PC-9 (cell line): ENCODE measurements around the gene LMX1A. TPM values are rescaled to one million over a fixed set of nuclear protein-coding genes. Genes with fewer than 3 reads are reported as not detected.

Experiments
- BruUV-seq: library from RNA; stranded (reverse); fragments of 400-500 nt; replicated peaks from 2 replicates; lab custom pipeline; 2021; lab: Mats Ljungman, UMichigan
- CTCF ChIA-PET: fragments of 300-600 bp; sonication (Branson Sonifier 250); formaldehyde crosslinking; loops from one replicate; lab custom pipeline; 2022; ENCODE audit warnings: antibody characterized with exemption; lab: Charles Lee
- POLR2A ChIA-PET: fragments of 300-600 bp; sonication (Branson Sonifier 250); formaldehyde crosslinking; loops from one replicate; lab custom pipeline; 2022; ENCODE audit warnings: antibody characterized with exemption; ENCODE audit not compliant: unreplicated experiment; lab: Charles Lee
- DNase-seq, 2 experiments: peaks; one replicate each; pipeline versions ENCODE4 v3.0.0 to v3.0.0-alpha.2; 2015 to 2022; ENCODE audit warnings: mixed read lengths in 1 of 2
- H2AFZ ChIP-seq: fragments of 200-600 bp; sonication (generic); 2 replicates; pipeline ENCODE4 v1.8.1; 2017; ENCODE audit warnings: antibody characterized with exemption
- H3F3A ChIP-seq: fragments of 200-600 bp; sonication (generic); 2 replicates; pipeline ENCODE4 v1.8.1; 2017; ENCODE audit warnings: antibody characterized with exemption, mild to moderate bottlenecking, low read depth; ENCODE audit not compliant: insufficient read depth
- H3K27ac ChIP-seq: fragments of 200-600 bp; sonication (generic); 2 replicates; pipeline ENCODE4 v1.6.1; 2016; ENCODE audit warnings: mixed run types
- H3K27me3 ChIP-seq: fragments of 200-600 bp; sonication (generic); 2 replicates; pipeline ENCODE4 v1.6.1; 2016; ENCODE audit warnings: low read depth, mixed run types; ENCODE audit not compliant: insufficient read depth
- H3K36me3 ChIP-seq: fragments of 200-600 bp; sonication (generic); 2 replicates; pipeline ENCODE4 v1.6.1; 2016; ENCODE audit warnings: low read depth, mixed run types
- H3K4me1 ChIP-seq: fragments of 200-600 bp; sonication (generic); replicated peaks from 2 replicates; pipeline ENCODE4 v1.6.1; 2016; ENCODE audit warnings: mixed run types; ENCODE audit not compliant: insufficient read depth
- H3K4me2 ChIP-seq: fragments of 200-600 bp; sonication (generic); 2 replicates; pipeline ENCODE4 v1.6.1; 2017; ENCODE audit warnings: mixed run types
- H3K4me3 ChIP-seq: fragments of 200-600 bp; sonication (generic); 2 replicates; pipeline ENCODE4 v1.6.1; 2016; ENCODE audit warnings: mixed run types
- H3K79me2 ChIP-seq: fragments of 200-600 bp; sonication (generic); 2 replicates; pipeline ENCODE4 v1.6.1; 2017; ENCODE audit warnings: low read depth, mixed run types
- H3K9me2 ChIP-seq: fragments of 200-600 bp; sonication (generic); 2 replicates; pipeline ENCODE4 v1.8.1; 2017; ENCODE audit warnings: mild to moderate bottlenecking; ENCODE audit not compliant: insufficient read depth
- H3K9me3 ChIP-seq: fragments of 200-600 bp; sonication (generic); 2 replicates; pipeline ENCODE4 v1.8.1; 2016; ENCODE audit warnings: low read depth; ENCODE audit not compliant: insufficient read depth
- H4K20me1 ChIP-seq: fragments of 200-600 bp; sonication (generic); 2 replicates; pipeline ENCODE4 v1.8.1; 2017; ENCODE audit not compliant: insufficient read depth
- EZH2 ChIP-seq: fragments of 200-600 bp; sonication (generic); IDR thresholded peaks from 2 replicates; pipeline ENCODE4 v1.8.0; 2017; ENCODE audit warnings: antibody characterized with exemption, low read depth
- intact Hi-C: fragments of 100-400 bp; cut with micrococcal nuclease; formaldehyde crosslinking; loops from one replicate; pipeline ENCODE4 v1.10.0; 2022; ENCODE audit not compliant: unreplicated experiment
- total RNA-seq: library from RNA; stranded (reverse); gene quantifications from 2 replicates; pipeline ENCODE4 v1.2.3, GENCODE V29; 2021
- TF ChIP-seq, protein P1 (sequence below): fragments of 200-600 bp; sonication (generic); conservative IDR thresholded peaks from 2 replicates; pipeline ENCODE4 v1.6.1; 2017; ENCODE audit warnings: mixed run types, antibody characterized with exemption, mild to moderate bottlenecking, moderate library complexity

Gene LMX1A
- total RNA-seq, 1 experiment from 2014 or later: not detected

DNA sequence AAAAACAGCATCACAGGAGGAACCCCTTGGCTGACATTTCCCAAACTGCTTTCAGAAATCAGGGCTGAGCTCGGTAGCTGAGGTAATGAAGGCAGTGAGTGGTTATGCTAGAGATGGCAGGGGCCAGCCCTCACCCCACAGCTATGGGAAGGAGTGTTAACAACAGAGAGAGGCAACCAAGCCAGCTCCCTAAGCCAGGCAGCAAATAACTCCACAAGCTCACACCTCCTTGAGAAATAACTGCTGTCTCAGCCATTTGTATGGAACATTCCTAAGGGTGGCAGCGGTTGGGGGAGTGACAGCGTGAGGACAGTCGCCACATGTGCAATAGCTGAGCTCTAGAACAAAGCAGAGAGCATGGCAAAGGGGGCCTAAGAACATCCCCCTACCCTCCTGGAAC is 42.6 kb downstream of the LMX1A start:
- DNase-seq: no peak
- no peaks in the 10 kb centered on the region for H3K4me1 ChIP-seq
- TF ChIP-seq, protein P1, sequence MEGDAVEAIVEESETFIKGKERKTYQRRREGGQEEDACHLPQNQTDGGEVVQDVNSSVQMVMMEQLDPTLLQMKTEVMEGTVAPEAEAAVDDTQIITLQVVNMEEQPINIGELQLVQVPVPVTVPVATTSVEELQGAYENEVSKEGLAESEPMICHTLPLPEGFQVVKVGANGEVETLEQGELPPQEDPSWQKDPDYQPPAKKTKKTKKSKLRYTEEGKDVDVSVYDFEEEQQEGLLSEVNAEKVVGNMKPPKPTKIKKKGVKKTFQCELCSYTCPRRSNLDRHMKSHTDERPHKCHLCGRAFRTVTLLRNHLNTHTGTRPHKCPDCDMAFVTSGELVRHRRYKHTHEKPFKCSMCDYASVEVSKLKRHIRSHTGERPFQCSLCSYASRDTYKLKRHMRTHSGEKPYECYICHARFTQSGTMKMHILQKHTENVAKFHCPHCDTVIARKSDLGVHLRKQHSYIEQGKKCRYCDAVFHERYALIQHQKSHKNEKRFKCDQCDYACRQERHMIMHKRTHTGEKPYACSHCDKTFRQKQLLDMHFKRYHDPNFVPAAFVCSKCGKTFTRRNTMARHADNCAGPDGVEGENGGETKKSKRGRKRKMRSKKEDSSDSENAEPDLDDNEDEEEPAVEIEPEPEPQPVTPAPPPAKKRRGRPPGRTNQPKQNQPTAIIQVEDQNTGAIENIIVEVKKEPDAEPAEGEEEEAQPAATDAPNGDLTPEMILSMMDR: no peak
- no peak for TF ChIP-seq EZH2
- H4K20me1 ChIP-seq: no peaks in the 10 kb centered on the region
- H2AFZ ChIP-seq: no peak overlapping the region
- H3K36me3 ChIP-seq: no peaks in the 10 kb centered on the region
- H3F3A ChIP-seq: no peaks in the 10 kb centered on the region
- BruUV-seq: no TSS peak
- ChIA-PET CTCF (no interaction called here), POLR2A (no interaction called here)
- intact Hi-C loops: no loop called here
- no peak overlapping the region for H3K4me3 ChIP-seq
- H3K79me2 ChIP-seq: no peaks in the 10 kb centered on the region
- no peaks in the 10 kb centered on the region for H3K9me2 ChIP-seq
- H3K27me3 ChIP-seq: peaks cover 21% of the 10 kb centered on the region
- H3K4me2 ChIP-seq: no peak overlapping the region
- no peaks in the 10 kb centered on the region for H3K9me3 ChIP-seq
- H3K27ac ChIP-seq: no peak overlapping the region

DNA sequence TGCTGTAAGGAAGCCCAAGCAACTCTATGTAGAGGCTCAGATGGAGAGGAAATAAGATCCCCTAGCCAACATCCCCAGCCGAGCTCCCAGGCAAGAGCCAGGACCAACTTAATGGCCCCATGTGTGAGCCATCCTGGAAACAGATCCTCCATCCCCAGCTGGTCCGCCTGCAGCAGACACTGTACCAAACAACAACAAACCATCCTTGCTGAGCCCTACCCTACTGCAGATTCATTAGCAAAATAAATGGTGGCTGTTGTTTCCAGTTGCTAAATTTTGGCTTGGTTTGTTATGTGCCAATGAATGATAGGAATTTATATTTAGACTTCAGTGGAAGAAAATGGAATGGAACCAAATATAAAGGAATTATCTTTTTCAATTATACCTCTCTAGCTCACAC is 43.9 kb downstream of the LMX1A start:
- Histone ChIP-seq H3K4me3 (no peak overlapping the region), H3K4me2 (no peak overlapping the region), H3K27ac (no peak overlapping the region), H3K9me2 (no peaks in the 10 kb centered on the region), H3K27me3 (peaks cover 20% of the 10 kb centered on the region), H3K79me2 (no peaks in the 10 kb centered on the region), H3K4me1 (no peaks in the 10 kb centered on the region), H3F3A (no peaks in the 10 kb centered on the region), H4K20me1 (no peaks in the 10 kb centered on the region), H3K9me3 (no peaks in the 10 kb centered on the region), H3K36me3 (no peaks in the 10 kb centered on the region), H2AFZ (no peak overlapping the region)
- ChIA-PET CTCF (interaction anchor here (0.5 kb wide), 1 partner anchor 1396 kb away, joined by 4 read pairs; no protein-coding TSS in a partner anchor), POLR2A (no interaction called here)
- DNase-seq: no peak
- no TSS peak for BruUV-seq
- intact Hi-C loops: no loop called here
- TF ChIP-seq EZH2: no peak
- TF ChIP-seq, protein P1: no peak

DNA sequence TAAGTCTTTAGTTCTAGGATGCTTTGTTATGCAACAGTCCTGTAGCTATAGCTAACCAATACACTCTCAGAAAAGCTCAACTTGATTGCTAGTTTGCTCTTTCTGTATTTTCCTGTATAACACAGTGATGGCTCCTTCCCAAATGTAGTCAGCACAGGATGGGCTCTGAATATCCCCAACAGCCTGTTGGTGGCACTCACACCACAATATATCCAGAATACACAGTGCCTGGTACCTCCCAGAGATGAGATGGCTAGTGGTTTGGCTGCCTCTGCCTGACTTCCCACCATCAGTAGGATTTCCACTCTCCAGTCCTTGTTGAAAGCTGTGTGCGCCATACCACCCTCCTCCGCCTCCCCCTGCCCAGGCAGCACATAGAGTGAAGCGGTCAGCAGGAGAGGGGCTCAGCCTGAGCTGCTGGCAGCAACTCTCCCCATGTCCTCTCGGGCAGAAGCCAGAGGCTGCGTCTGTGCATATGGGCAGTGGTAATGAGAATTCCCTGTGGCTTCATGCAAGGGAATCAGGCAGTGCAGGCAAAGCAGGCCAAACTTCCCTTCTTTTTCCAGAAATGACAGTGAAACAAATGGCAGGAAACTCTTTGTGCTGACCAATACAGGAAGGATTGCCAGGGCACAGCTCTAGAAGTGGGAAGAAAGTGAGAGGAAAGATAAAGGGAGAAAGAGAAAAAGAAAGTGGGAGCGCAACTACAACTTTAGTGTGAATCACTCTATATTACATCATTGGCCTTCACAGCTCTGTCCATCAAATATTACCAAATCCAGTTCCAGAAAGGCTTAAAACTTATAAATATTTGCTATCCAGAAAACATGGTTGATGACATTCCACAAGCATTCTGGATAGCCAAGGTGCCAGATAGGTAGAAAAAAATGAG is 49.7 kb downstream of the LMX1A start:
- H3K27ac ChIP-seq: no peak overlapping the region
- H3K36me3 ChIP-seq: no peaks in the 10 kb centered on the region
- ChIA-PET CTCF (no interaction called here), POLR2A (no interaction called here)
- H2AFZ ChIP-seq: no peak overlapping the region
- H3K9me3 ChIP-seq: no peaks in the 10 kb centered on the region
- no peaks in the 10 kb centered on the region for H4K20me1 ChIP-seq
- no peak overlapping the region for H3K4me2 ChIP-seq
- BruUV-seq: no TSS peak
- H3K27me3 ChIP-seq: no peaks in the 10 kb centered on the region
- no peak for DNase-seq
- no peaks in the 10 kb centered on the region for H3F3A ChIP-seq
- H3K79me2 ChIP-seq: no peaks in the 10 kb centered on the region
- intact Hi-C loops: no loop called here
- H3K9me2 ChIP-seq: no peaks in the 10 kb centered on the region
- H3K4me1 ChIP-seq: no peaks in the 10 kb centered on the region
- TF ChIP-seq, protein P1: no peak
- TF ChIP-seq EZH2: no peak
- H3K4me3 ChIP-seq: no peak overlapping the region
